OCI-M2 (cell line): ENCODE results near the gene PIGM.
"Not testable (repeated sequence)": the region's sequence is repeated elsewhere in the genome, so short reads cannot be mapped to it uniquely, and the experiment has no call there.

Experiments
- DNase-seq: peaks from one replicate; lab custom pipeline; 2025; ENCODE audit not compliant: unreplicated experiment; lab: John Stamatoyannopoulos, UW

PIGM gene

DNA sequence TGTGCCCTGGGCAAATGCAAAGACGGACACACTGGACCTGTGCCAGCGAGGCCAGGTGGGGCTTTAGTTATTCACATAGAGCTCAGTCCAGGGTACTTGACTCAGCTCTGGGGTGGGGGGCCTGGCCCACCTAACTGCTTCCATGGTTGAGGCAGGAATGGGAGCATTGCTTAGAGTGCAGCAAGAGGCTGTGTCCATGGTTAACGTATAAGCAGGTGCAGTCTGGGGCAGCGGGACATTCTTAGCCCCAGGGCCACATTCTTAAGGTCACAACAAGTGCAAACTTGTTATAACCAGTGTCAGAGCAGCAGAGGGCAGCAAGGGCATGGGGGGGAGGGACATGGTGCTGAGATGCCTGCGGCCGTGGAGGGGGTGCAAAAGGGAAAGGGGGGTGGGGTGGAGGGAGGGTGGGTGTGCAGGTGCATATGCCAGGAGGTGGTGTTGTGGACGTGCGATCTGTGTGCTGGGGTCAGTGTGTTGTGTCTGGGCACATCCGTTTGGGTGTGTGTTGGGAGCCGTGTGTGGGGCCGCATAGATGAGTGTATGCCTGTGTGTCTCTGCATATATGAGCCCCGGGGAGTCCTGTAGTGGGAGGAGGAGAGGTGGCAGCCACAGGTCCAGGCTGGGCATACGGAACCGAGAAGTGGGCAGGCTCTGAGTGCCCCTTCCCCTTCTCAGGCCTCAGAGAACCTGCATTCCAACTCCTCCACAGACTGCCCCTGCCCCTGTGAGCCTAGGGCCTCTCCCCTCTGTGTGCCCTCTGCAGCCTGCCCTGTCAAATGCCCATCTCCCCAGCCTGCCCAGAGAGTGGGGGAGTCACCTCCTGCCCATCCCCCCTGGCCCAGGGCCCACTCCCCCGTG is 29.8 kb upstream of the PIGM start:
- no peak for DNase-seq

DNA sequence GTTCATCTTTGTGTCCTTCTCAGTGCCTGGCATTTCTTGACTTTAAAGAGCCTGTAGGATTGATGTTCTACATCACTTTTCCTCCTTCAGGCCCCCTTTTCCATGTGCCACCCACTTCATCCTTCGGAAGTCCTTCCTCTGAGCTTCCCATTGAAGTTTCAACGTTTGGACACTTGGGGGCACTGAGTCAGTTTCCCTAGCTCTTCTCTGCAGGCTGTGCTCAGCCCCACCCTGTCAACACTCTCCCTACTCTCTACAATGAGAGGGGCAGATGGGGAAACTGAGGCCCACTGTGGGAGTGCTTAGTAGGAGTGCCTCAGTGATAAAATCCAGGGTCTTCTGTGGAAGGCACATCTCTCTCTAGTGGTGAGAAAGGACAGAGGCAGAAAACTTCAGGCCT is 26.3 kb upstream of the PIGM start:
- DNase-seq = no peak

DNA sequence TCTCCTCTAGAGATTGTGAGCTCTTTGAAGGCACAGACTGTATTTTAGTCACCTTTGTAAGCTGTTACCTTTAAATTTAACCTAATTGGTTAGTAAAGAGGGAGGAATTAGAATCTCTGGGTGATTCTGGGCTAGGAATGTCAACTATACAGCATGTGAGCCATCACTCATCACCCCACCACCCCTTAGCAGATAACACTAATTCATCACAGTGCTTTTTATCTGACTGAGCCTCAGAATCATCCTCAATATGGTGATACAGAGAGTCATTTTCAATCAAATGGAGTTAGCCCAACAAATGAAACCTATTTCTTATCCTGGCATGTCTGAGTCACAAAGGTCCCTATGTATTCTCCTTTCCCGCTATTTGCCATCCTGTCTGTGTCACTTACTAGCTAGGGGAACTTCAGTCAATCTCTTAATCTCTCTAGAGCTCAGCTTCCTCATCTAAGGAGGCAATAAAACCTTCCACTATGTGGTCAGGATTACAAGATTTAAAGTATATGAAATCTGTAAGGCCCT is 24.9 kb upstream of the PIGM start:
- DNase-seq = no peak

DNA sequence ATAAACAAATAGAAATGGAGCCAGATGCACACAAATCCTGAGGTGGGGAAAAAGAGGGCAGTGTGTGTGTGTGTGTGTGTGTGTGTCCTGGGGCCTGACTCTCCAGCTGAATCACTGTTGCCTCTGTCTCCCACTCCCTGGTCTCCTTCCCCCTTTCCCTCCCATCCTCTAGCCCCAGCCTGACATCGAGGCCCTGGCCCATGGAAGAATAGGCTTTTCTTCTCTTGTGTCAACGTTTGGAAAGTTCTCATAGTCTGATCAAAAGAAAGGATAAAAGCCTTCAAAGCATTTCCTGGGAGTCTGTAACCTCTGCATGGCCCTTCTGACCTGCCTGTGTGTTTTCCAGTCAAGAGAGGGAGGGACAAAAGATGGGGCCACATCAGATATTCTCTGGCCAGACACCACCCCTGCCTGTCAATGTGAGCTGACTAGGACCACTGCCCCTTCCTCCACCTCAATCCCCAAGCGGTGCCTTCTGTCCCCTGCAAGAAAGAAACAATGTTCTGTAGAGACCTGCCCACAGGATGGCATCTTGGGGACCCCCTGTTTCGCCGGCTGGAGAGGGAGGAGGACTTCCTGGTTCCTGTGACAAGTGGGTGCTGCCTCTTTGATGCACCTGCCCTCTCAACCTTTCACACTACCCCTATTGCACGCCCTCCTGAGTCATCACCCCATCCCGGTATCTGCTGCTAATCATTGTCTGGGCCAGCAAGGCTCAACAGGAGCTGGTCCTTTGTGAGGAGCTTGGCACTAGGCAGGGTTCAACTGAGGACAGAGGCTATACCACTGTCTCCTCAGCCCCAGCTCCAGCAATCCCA is 22.0 kb upstream of the PIGM start:
- DNase-seq = no peak

DNA sequence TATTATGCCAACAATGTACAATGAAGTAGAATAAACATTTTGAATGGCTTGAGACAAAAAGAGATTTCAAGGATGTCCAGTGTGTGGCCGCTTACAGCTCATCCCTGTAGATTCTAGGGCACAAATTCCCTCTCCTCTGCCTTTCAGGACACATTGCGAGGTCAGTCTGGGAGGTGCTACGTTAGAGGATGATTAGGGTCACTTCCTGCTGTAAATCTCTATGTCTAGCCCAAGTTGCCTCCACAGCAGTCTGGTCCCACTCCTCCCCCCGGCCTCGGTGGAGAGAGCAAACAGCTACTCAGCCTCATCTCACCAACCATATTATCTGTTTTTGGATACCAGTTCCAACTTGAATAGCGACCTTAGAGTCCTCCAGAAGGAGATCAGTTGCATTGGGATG is 21.1 kb upstream of the PIGM start:
- no peak for DNase-seq

DNA sequence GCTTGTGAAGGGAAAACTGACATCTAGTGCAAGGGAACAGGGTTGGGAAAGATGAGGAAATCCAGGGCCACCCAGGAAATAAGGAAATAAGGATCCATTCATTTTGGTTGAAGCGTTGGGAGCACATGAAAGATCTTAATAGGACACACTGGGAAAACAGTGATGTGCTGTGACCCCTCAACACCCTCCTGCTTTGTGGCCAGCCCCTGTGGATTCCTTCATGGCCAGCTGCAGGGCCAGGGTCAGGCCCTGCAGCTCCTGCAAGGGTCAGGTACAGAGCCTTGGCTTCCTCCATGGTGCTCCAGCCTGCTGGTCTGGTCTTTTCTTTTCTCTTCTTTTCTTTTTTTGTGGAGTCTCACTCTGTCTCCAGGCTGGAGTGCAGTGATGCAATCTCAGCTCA is 18.8 kb upstream of the PIGM start:
- no peak for DNase-seq

DNA sequence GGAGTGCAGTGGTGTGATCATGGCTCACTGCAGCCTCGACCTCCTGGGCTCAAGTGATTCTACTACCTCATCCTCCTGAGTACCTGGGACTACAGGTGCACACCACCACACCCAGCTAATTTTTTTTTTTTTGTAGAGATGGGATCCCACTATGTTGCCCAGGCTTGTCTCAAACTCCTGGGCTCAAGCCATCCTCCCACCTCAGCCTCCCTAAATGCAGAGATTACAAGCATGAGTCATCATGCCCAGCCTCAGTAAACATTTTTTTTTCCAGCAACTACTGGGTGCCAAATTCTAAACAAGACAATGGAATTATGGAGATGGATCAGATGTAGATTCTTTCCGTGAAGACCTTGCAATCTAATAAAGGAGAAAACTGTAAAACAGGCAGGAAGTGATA is 18.4 kb upstream of the PIGM start:
- not testable (repeated sequence) for DNase-seq

DNA sequence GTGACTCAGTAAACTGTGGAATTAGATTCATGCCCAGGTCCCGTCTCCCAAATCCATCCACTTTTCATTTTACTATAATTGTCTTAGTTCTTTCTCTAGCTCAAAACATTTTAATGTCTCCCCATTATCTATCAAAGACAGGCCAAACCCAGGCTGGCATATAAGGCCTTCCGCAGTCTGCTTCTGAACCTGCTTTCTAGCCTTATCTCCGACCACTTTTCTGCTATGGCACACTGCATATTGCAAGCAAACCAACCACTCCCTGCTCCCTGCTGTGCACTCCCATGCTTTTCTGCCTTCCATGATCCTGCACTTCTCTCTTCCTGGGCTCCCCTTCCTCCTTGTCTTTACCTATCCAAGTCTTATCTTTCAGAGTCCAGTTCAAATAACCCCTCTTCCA is 17.3 kb upstream of the PIGM start:
- DNase-seq = no peak

DNA sequence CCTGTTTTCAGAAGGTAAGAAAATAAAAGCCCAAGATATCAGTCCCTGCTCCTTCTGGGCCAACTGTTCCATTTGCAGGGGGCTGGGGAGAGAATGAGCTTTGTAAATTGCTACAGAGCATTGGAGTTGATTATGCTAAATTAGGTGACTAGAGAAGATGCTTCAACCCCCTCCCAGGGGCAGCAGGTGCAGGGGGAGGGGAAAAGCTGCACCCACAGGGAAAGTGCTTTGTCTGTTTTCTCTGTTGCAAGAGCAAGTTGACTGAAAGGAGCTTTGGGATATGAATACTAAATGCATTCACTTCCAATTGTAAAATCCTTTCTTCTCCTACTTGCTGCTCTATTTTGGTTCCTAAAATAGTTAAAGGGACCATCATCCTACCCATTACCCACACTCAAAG is 16.5 kb upstream of the PIGM start:
- DNase-seq = no peak

DNA sequence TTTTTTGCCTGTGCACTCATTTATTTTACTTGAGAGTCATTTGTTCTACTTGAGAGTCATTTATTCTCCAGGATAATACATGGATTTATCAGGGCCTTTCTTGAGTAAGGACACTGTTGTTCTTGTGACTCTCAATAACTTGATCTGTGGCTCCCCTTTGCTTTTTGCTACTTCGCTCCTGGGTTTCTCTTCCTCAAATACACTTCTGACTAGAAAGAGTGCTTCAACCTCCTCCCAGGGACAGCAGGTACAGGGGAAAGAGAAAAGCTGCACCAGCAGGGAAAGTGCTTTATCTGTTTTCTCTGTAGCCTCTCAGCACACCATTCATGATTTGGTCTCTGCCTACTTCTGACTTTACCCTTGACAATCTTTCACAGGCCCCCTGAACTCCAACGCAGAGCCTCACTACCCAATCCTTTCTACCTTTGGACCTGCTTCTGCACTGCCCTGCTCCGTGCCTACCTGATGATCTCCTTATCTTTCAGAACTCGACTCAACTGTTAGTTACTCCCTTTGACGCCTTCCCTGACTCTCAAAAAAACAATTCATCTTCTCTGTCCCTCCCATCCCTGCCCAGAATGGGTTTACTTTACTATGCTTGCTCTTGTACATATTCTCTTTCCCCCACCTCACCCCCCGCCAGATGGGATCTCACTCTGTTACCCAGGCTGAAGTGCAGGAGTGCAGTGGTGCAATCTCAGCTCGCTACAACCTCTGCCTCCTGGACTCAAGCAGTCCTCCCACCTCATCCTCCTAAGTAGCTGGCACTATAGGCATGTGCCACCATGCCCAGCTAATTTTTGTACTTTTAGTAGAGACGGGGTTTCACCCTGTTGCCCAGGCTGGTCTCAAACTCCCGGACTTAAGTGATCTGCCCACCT is 15.6 kb upstream of the PIGM start:
- DNase-seq = no peak

DNA sequence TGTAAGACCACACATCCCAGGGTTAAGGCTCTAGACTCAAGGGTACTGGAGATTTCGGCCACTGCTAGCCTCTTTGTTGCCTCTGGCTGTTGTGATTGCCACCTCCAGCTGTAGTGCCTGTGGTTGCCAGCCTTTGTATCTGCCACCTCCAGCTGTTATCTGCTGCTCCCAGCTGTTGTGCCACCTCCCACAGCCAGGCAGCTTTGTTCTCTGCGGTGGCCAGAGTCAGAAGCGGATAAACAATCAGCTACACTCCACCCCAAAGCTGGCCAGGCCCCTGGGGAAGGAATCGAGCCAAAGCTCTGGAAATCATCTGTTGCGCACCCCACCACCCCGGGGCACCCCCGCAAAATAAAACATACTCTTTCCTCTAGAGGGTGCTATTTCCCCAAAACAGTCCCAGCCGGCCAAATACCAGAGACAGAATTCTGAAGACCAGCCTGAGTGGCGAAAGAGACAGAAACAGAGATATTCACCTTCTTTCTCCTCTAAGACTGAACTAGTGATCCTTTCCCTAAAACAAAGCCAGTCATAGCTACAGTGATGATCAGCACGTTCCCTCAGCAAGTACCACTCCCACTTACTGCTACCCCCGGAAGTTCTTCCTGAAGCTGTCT is 14.8 kb upstream of the PIGM start:
- DNase-seq = peak; percentile 73

DNA sequence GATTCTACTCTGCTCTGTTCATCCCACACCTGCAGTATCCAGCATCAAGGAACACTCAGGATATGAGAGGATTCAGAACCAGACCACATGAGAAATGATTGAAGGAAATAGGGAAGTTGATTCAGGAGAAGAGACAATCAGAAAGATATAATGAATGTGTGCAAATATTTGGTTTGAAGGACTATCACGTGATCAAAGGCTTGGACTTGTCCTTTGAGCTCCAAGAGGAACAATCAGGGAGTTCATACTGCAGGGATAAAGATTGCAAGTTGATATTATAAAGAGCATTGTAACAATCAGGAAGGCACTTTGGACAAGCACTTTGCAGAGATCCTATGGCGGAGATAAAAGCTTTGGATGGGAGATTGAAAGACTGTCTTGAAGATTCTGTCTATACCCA is 13.9 kb upstream of the PIGM start:
- no peak for DNase-seq

DNA sequence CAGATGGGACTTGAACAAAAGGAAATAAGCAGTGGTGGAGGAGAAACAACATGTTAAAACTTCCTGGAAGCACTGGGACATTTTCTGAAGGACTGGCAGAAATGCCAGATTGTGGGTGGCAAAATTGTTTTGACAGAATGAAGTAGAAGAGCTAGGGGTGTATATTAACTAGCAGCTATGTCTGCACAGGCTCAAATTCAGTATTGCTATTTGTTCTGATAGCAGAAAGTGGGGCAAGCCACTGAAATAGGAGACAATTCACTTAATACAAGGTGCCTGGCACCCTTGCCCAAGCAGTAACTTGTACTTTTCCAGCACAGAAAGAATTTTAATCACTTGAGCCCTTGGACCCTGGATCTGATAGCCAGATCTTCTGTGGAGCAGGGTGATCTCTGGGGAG is 11.8 kb upstream of the PIGM start:
- no peak for DNase-seq

DNA sequence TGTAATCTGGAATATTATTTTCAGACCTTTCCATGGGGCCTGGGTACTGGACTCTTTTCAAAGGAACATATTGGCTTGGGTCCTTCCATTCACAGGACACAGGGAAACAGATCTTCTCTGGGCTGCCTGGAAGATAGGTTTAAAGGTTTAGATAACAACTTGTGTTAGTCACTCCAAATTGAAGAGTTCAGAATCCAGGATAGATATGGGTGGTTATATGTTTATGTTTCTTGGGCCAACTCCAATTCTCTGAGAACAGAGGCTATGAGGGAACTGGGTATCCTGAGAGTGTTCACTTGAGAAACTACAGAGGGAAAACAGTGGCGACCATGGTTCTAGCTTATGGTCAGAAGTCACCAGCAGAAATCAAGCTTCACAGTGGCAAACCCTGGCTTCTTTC is 8.7 kb upstream of the PIGM start:
- DNase-seq = no peak

DNA sequence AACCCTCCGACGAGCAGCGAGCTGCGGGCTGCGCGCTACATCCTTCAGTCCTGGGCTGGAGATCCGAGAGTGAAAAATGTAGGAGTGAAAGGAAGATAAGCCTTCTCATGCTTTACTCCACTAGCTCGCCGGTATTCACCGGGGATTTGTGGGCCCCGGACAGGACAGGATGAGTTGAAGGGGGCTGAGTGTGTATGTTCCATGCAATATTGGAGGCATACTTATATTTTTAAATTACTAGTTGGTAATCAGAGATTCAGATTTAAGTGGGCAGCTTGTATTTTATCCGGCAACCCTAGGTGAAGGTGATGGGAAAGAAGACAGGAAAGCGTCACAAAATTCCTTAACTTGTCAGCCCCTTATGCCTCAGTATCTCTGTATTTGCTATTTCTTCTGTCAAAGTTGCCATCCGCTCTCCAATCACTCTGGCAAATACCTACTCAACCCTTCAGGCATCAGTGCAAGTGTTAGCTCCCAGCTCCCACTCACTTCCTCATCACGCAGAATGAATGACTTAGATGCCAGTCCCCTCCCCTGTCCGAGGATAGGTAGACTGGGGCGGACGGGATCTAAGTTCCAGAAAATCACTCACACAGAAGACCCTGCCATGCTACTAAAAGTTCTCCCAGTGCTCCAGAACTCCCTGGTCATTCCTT is 503 bp upstream of the PIGM start:
- no peak for DNase-seq

DNA sequence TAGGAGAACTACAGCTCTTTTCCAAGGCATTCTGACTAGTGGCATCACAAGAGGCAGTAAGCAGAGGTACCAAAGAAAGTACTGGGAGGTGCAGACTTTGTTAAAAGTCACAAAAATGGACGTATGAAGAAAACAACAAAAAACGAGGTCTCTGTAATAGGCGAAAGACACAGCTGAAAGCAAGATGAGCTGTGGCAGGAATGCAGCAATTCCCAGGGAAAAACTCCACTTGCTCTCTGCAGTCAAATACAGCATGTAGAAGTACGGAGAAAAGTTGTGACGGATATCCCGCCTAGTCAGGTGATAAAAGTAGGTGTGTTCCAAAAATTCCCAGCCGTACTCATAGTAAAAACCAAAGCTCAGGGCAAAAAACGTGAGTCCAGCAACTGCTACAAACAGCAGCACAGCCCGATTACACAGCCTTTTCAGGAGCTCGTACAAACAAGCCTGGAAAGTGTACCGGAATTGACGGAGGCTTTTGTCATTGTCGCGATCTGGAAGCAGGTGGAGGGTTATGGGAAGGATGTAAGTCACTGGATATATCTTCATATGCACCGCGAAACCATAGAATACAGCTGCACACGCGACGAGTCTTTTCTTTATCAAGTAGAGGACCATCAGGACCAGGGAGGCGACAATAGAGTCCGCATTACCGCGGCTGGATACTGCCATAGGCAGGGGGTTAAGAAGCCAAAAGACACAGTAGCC is 979 bp downstream of the PIGM start:
- no peak for DNase-seq

DNA sequence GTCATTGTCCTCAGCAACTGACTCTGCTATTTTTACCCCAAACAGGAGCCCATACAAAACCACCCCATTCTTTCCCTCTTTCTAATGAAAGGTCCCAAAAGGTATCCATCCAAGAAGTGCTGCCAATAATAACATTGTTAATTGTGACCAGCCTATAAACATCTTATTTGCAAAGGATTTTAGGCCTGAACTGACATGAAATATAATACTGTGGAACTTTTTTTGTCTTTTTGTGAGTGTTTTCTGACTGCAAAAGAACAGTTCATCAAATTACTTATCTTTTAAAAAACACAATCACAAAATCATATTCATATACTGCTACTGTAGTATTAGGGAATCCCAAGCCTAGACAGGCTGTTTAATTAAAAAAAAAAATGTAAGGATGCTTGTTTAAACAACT is 3.4 kb downstream of the PIGM start:
- no peak for DNase-seq

DNA sequence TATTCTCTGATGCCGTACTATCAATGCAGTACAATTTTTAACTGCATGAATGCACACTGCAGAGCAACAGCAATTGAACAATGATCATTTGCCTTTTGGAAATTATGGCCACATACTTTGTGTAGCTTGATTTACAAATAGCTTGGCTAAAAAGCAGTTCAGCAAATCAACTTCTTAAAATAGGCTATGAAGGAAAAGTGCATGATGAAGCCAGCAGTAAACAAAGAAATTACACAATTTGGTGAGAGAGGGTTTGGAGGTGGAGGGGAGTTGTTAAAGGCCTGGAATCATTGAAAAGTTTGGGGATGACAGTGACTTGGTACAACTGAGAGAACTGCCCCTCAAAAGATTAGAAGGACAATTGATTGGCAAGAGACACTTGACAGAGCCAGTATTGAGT is 6.5 kb downstream of the PIGM start:
- DNase-seq = no peak

DNA sequence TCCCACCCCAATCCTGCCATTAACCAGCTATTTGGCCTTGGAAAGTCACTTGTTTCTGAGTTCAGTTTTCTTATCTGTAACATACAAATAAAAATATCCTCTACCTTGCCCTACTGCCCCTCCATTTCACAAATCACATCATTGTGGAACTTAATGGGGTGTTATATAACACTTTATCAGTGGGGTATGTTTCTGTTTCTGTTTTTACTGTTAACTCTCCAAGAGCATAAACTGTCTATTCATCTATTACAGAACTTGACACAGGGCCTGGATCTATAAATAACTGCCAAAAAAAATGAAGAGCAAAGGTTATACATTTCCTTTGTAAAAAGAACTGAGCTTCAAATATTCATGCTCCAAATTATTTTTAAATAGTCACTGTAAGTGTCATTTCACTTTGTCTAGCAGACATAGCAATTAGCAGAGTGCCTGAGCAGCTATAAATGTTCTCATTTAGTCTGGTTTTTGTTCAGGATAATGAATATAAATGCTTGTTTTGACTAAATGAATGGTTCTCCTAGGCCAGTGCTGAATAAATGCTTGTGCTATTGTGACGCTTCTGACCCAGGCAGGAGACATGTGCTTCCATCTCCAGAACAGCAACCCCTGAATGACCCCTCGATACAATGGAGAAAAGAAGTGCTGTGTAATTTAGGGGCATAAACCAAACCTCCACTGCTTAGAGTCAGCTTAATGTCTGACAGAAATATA is 7.4 kb downstream of the PIGM start:
- DNase-seq = no peak
